DND-41 (cell line): ENCODE results near the gene PRF1.
"Not testable (repeated sequence)": the region's sequence is repeated elsewhere in the genome, so short reads cannot be mapped to it uniquely, and the experiment has no call there.

ENCODE experiments used
- ATAC-seq: fragments of 200-7000 bp; cut with Tn5 transposase; 3 replicates; pipeline ENCODE4 v1.9.1; 2021; ENCODE audit warnings: low read depth; ENCODE audit not compliant: insufficient read depth
- DNase-seq: peaks from one replicate; pipeline ENCODE4 v3.0.0-alpha.2; 2020
- H2AFZ ChIP-seq: 2 replicates; pipeline ENCODE4 v1.6.0; 2012; ENCODE audit warnings: low read depth, low read length
- H3K27ac ChIP-seq: 2 replicates; pipeline ENCODE4 v1.5.1; 2012; ENCODE audit warnings: low read length, inconsistent platforms
- H3K27me3 ChIP-seq: fragments of 200-600 bp; sonication (generic); 2 replicates; pipeline ENCODE4 v1.6.0; 2012; ENCODE audit warnings: low read length, mild to moderate bottlenecking, inconsistent platforms; ENCODE audit not compliant: insufficient read depth, poor library complexity
- H3K36me3 ChIP-seq: 2 replicates; pipeline ENCODE4 v1.5.1; 2012; ENCODE audit warnings: low read length, inconsistent platforms; ENCODE audit not compliant: insufficient read depth
- H3K4me1 ChIP-seq: 2 replicates; pipeline ENCODE4 v1.5.1; 2012; ENCODE audit warnings: mild to moderate bottlenecking, low read length; ENCODE audit not compliant: insufficient read depth
- H3K4me2 ChIP-seq: 2 replicates; pipeline ENCODE4 v1.6.0; 2012; ENCODE audit warnings: mild to moderate bottlenecking, moderate library complexity, low read length, inconsistent platforms; ENCODE audit not compliant: insufficient read depth
- H3K4me3 ChIP-seq, 2 experiments: fragments of 200-600 bp in 1 of 2; shearing (Covaris generic) in 1 of 2; 2 replicates each; pipeline ENCODE4 v1.5.1; 2012 to 2016; ENCODE audit warnings: inconsistent platforms in 2 of 2, low read length in 2 of 2, mild to moderate bottlenecking in 2 of 2, low read depth in 1 of 2, moderate library complexity in 1 of 2
- H3K79me2 ChIP-seq: 2 replicates; pipeline ENCODE4 v1.6.0; 2012; ENCODE audit warnings: low read length, inconsistent platforms; ENCODE audit not compliant: insufficient read depth
- H3K9ac ChIP-seq: 2 replicates; pipeline ENCODE4 v1.6.0; 2012; ENCODE audit warnings: low read depth, mild to moderate bottlenecking, inconsistent platforms, low read length, moderate library complexity
- H3K9me3 ChIP-seq: 2 replicates; pipeline ENCODE4 v1.5.1; 2012; ENCODE audit warnings: low read length, moderate library complexity, mild to moderate bottlenecking, inconsistent platforms; ENCODE audit not compliant: insufficient read depth, severe bottlenecking
- H4K20me1 ChIP-seq: 2 replicates; pipeline ENCODE4 v1.6.0; 2012; ENCODE audit warnings: low read length; ENCODE audit not compliant: insufficient read depth
- EZH2 ChIP-seq: IDR thresholded peaks from 3 replicates; pipeline ENCODE4 v1.6.1; 2012; ENCODE audit warnings: borderline replicate concordance, low read depth, mild to moderate bottlenecking, moderate library complexity, low read length, inconsistent platforms; ENCODE audit not compliant: severe bottlenecking
- TF ChIP-seq, protein P1 (sequence below): IDR thresholded peaks from 2 replicates; pipeline ENCODE4 v1.5.1; 2012; ENCODE audit warnings: borderline replicate concordance, low read length, moderate library complexity, mild to moderate bottlenecking; ENCODE audit not compliant: poor library complexity, severe bottlenecking; ENCODE audit errors: extremely low read depth

Gene PRF1

DNA sequence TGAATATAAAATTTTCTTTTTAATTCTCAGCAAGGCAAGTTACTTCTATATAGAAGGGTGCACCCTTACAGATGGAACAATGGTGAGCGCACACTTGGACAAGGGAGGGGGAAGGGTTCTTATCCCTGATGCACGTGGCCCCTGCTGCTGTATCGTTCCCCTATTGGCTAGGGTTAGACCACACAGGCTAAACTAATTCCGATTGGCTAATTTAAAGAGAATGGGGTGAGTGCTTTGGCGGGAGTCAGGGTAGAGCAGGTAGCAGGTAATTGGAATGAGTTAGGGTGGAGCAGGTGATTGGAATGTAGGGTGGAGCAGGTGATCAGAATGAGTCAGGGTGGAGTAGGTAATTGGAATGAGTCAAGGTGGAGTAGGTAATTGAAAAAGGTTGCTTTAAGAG lies 32.0 kb upstream of the PRF1 start:
- H3K4me3 ChIP-seq, H3K4me2 ChIP-seq, DNase-seq, H3K27me3 ChIP-seq, H3K79me2 ChIP-seq, ATAC-seq, H3K9me3 ChIP-seq, H3K36me3 ChIP-seq, H4K20me1 ChIP-seq, H2AFZ ChIP-seq, H3K9ac ChIP-seq, H3K27ac ChIP-seq, H3K4me1 ChIP-seq: not testable (repeated sequence)

DNA sequence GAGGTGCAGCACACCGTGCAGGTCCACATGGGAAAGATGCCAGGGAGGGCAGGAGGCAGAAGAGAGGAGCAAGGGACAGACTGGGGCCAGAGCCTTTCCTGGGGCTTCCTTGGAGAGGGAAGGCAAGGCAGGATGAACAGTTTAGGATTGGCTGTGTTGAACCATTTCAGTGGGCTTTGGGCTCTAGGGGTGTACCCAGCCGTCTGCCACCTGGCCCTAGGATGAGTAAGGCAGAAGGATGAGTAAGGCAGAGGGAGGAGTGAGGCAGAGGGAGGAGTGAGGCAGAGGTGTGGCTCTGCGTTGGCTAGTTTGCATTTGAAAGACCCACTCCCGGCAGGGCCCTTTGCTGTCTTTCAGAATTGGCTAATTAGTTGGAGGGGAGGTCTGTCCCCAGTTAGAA lies 31.5 kb upstream of the PRF1 start:
- Histone ChIP-seq H3K79me2 (no peaks in the 10 kb centered on the region), H2AFZ (no peak overlapping the region), H3K27ac (no peak overlapping the region), H3K4me3 (no peak overlapping the region), H3K9me3 (no peaks in the 10 kb centered on the region), H3K4me1 (no peaks in the 10 kb centered on the region), H4K20me1 (no peaks in the 10 kb centered on the region), H3K9ac (no peak overlapping the region), H3K27me3 (no peaks in the 10 kb centered on the region), H3K4me2 (no peak overlapping the region), H3K36me3 (no peaks in the 10 kb centered on the region)
- DNase-seq (no peak), ATAC-seq (no peak)
- TF ChIP-seq, protein P1, sequence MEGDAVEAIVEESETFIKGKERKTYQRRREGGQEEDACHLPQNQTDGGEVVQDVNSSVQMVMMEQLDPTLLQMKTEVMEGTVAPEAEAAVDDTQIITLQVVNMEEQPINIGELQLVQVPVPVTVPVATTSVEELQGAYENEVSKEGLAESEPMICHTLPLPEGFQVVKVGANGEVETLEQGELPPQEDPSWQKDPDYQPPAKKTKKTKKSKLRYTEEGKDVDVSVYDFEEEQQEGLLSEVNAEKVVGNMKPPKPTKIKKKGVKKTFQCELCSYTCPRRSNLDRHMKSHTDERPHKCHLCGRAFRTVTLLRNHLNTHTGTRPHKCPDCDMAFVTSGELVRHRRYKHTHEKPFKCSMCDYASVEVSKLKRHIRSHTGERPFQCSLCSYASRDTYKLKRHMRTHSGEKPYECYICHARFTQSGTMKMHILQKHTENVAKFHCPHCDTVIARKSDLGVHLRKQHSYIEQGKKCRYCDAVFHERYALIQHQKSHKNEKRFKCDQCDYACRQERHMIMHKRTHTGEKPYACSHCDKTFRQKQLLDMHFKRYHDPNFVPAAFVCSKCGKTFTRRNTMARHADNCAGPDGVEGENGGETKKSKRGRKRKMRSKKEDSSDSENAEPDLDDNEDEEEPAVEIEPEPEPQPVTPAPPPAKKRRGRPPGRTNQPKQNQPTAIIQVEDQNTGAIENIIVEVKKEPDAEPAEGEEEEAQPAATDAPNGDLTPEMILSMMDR: no peak
- no peak for TF ChIP-seq EZH2

DNA sequence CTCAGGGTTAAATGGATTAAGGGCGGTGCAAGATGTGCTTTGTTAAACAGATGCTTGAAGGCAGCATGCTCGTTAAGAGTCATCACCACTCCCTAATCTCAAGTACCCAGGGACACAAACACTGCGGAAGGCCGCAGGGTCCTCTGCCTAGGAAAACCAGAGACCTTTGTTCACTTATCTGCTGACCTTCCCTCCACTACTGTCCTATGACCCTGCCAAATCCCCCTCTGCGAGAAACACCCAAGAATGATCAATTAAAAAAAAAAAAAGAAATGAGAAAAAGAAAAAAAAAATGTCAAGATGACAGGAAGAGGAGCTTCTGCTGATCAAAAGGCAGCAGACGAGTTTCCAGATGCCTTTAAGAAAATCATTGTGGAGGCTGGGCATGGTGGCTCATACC lies 29.2 kb upstream of the PRF1 start:
- not testable (repeated sequence) for H3K4me2 ChIP-seq, H4K20me1 ChIP-seq, DNase-seq, H3K9me3 ChIP-seq, H3K4me3 ChIP-seq, H3K27ac ChIP-seq, H3K27me3 ChIP-seq, H3K79me2 ChIP-seq, H3K4me1 ChIP-seq, H3K36me3 ChIP-seq, H3K9ac ChIP-seq, ATAC-seq, H2AFZ ChIP-seq

DNA sequence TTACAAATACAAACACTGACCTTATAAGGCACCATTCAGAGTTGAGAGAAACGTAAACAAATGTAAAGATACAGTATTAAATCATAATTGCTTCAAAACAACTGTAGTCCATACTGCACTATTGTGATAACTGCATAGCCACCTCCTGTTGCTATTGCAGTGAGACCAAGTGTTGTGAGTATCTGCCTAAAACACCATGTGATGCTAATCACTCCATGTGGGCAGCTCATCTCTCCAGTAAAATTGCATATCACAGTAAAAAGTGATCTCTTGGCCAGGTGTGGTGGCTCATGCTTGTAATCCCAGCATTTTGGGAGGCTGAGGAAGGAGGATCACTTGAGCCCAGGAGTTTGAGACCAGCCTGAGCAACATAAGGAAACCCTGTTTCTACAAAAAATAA lies 26.8 kb upstream of the PRF1 start:
- Histone ChIP-seq H3K36me3 (no peaks in the 10 kb centered on the region), H3K27me3 (no peaks in the 10 kb centered on the region), H3K4me3 (no peak overlapping the region), H3K79me2 (no peaks in the 10 kb centered on the region), H2AFZ (no peak overlapping the region), H3K4me2 (no peak overlapping the region), H4K20me1 (no peaks in the 10 kb centered on the region), H3K4me1 (no peaks in the 10 kb centered on the region), H3K27ac (no peak overlapping the region), H3K9me3 (no peaks in the 10 kb centered on the region), H3K9ac (no peak overlapping the region)
- ATAC-seq: no peak
- no peak for TF ChIP-seq EZH2
- TF ChIP-seq, protein P1: no peak
- DNase-seq: no peak

DNA sequence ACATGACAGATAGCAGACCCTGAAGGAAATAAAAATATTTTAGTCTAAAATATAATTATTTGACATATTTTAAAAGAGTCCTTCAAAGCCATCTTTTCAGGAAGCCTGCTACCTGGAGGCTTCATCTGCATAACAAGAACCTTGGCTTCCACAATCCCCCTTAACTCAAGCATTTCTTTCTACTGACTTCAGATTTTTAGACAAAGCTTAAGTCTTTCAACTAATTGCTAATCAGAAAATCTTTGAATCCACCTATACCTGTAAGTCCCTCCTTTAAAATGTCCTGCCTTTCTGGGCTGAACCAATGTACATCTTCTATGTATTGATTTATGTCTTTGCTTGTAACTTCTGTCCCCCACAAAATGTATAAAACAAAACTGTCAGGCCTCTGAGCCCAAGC lies 23.5 kb upstream of the PRF1 start:
- TF ChIP-seq EZH2: no peak
- TF ChIP-seq, protein P1: no peak
- Histone ChIP-seq H3K4me3 (no peak overlapping the region), H2AFZ (no peak overlapping the region), H3K36me3 (no peaks in the 10 kb centered on the region), H3K9ac (no peak overlapping the region), H3K4me1 (no peaks in the 10 kb centered on the region), H3K27me3 (no peaks in the 10 kb centered on the region), H3K4me2 (no peak overlapping the region), H3K9me3 (peaks cover 8% of the 10 kb centered on the region), H3K79me2 (no peaks in the 10 kb centered on the region), H4K20me1 (no peaks in the 10 kb centered on the region), H3K27ac (no peak overlapping the region)
- DNase-seq: no peak
- ATAC-seq: no peak
